Spleen (tissue), 7 donors: ENCODE measurements around the gene BMF.
"Not testable (repeated sequence)": the region's sequence is repeated elsewhere in the genome, so short reads cannot be mapped to it uniquely, and the experiment has no call there.

Source experiments
- CTCF ChIP-seq, 11 experiments: fragments of 200-600 bp in 7 of 11; fragments of 450-650 bp in 4 of 11; sonication (generic) in 4 of 11; IDR thresholded peaks in 8 of 11; conservative IDR thresholded peaks in 3 of 11; 1 replicate in 7 of 11; 2 replicates in 4 of 11; pipeline versions ENCODE4 v1.4.0 to v1.8.0; 2016 to 2021; ENCODE audit warnings: antibody characterized with exemption in 11 of 11, inconsistent platforms in 4 of 11, mild to moderate bottlenecking in 1 of 11
- POLR2A ChIP-seq, 3 donors: fragments of 450-650 bp; IDR thresholded peaks; one replicate each; pipeline ENCODE4 v1.5.1; 2017; ENCODE audit warnings: antibody characterized with exemption in 3 of 3, mild to moderate bottlenecking in 1 of 3
- donor health status: DM: no; HTN: no; CAD: no; lungs with moderate emphysema.
- donor health status: DM: no; HTN: no; CAD: no.
- donor health status: DM: no; HTN: no; CAD: no.

- TF ChIP-seq CTCF (IDR thresholded peaks at IDR 0.05 in 8 of 11, conservative IDR thresholded peaks at IDR 0.05 in 3 of 11); POLR2A (IDR thresholded peaks at IDR 0.05): not testable (repeated sequence)
These were observed 16.2 kb upstream of the BMF start for GRCh38 chr15:40124807-40125285.
